ENCODE data around the gene DNTTIP2. TPM values are rescaled to one million over a fixed set of nuclear protein-coding genes. Genes with fewer than 3 reads are reported as not detected.
"Not testable (repeated sequence)": the region's sequence is repeated elsewhere in the genome, so short reads cannot be mapped to it uniquely, and the experiment has no call there.

The DNTTIP2 gene
- total RNA-seq, 1 donor = 40.2 TPM

DNA sequence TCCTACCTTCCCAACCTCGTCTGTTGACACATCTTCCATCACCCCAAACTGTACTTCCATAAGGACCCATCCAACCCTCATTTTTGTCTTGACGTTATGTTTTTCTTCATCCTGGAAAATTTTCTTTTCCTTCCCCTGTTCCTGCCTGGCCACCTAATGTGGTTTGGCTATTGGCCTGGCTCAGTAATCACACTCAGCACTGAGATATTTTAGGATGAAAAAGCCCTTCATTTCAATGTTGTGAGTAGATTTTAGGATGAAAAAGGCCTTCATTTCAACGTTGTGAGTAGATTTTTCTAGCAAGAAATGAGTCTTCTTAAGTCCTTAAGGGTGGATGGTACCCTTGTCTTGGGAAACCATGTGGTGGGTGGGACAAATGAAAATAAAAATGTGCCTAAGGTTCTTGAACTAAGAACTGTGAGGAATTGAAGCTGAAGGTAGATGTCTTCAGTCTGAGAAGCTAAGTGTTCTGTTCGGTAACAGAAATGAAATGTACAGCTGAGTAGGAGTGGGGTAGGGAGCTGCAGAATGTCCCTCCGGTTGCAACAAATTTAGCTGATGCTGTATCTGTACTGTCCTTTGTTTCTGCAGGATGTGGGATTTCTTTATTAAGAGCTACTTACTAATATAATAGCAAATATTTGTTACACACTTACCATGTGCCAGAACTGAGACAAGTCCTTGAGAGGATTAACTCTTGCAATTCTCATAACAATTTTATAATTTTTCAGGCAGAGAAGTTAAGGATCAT lies 36.1 kb downstream of the DNTTIP2 start:
- DNase-seq (ENCODE audit: low read depth) = peak; percentile 79
- TF ChIP-seq, protein P1, sequence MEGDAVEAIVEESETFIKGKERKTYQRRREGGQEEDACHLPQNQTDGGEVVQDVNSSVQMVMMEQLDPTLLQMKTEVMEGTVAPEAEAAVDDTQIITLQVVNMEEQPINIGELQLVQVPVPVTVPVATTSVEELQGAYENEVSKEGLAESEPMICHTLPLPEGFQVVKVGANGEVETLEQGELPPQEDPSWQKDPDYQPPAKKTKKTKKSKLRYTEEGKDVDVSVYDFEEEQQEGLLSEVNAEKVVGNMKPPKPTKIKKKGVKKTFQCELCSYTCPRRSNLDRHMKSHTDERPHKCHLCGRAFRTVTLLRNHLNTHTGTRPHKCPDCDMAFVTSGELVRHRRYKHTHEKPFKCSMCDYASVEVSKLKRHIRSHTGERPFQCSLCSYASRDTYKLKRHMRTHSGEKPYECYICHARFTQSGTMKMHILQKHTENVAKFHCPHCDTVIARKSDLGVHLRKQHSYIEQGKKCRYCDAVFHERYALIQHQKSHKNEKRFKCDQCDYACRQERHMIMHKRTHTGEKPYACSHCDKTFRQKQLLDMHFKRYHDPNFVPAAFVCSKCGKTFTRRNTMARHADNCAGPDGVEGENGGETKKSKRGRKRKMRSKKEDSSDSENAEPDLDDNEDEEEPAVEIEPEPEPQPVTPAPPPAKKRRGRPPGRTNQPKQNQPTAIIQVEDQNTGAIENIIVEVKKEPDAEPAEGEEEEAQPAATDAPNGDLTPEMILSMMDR (IDR thresholded peaks at IDR 0.05; ENCODE audit: insufficient read depth, low read length) = no peak

DNA sequence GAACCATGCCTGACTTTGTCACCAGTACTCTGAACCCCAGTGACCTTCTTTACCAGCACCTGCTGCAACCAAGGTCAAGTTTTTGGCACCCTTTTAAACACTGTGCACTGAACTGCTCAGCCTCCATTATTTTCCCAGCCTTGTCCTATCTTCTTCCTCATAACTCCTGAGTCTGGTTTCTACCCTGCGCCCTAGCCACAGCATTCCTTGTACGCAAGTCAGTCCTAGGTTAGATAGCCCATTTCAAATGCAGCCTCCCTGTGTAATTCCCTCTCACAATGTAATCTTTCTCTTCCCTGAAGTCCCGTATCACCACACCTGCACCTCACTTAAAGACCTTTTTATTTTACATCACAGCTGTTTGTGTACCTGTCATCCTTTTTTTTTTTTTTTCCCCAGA lies 37.2 kb downstream of the DNTTIP2 start:
- no peak for DNase-seq (ENCODE audit: low read depth)
- H3K4me3 ChIP-seq (ENCODE audit: low read depth, low read length) = no peak overlapping the region
- TF ChIP-seq, protein P1 (IDR thresholded peaks at IDR 0.05; ENCODE audit: insufficient read depth, low read length) = no peak

More for the DNA sequence above, 36.1 kb downstream of the DNTTIP2 start:
- no peak overlapping the region for H3K4me3 ChIP-seq (ENCODE audit: low read depth, low read length)

DNA sequence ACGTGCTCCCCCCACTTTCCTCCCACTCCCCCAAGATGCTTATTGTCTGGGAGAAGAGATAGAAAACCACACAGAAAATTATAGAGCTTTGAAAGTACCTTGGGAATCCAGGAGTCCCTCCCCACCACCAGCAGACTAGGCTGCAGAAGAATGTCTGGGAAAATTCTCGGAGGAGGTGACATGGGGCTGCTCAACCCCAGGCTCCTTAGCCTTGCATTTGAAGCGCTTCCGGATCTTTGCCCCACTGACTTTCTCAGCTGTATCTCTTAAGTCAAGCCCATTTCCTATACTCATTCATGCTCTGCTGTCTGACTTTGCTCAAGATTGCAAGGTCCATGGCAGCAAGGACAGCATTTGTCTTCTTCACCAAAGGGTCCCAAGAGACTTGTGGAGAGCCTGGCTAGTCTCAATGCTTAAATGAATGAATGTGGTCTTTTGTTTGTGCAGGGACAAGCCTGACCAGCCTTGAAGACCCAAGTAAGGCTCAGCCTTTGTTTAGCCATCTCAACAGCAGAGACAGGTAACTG lies 38.0 kb downstream of the DNTTIP2 start:
- DNase-seq (ENCODE audit: low read depth) = no peak
- no peak overlapping the region for H3K4me3 ChIP-seq (ENCODE audit: low read depth, low read length)
- TF ChIP-seq, protein P1 (IDR thresholded peaks at IDR 0.05; ENCODE audit: insufficient read depth, low read length) = no peak

DNA sequence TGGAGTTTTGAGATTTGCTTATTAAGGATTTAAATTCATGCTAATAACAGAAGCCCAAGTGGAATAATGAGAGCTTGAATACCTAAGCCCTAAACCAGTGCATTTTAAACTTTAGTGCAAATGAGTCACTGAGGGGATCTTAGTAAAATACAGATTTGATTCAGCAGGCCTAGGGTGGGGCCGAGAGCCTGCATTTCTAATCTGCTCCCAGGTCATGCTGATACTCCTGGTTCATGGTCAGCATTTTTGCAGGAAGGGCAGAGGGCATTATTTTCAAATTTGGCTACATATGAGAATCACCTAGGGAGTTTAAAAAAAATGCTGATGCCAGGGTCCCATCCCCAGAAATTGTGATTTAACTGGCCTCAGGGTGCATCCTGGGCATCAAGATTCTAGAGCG lies 39.3 kb downstream of the DNTTIP2 start:
- no peak for DNase-seq (ENCODE audit: low read depth)
- no peak overlapping the region for H3K4me3 ChIP-seq (ENCODE audit: low read depth, low read length)
- TF ChIP-seq, protein P1 (IDR thresholded peaks at IDR 0.05; ENCODE audit: insufficient read depth, low read length) = no peak

DNA sequence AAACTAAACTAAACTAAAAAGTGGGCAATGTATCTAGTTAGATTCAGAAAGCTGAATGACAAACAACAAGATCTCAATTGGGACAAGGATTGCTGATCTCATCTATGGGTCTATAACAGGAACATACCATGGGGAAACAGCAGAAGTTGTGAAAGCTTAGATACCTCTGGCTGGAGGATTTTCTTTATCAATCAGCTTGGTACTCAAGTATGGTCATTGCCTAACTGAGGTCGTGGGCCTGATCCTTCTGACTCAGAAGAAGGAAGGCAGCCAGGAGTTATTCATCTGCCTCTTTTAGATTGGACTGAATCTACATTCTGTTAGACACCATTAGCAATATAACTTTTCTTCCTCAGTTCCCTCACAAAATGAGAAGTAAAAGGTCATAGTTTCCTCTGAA lies 39.7 kb downstream of the DNTTIP2 start:
- peak; percentile 97 for DNase-seq (ENCODE audit: low read depth)
- H3K4me3 ChIP-seq (ENCODE audit: low read depth, low read length) = no peak overlapping the region

DNA sequence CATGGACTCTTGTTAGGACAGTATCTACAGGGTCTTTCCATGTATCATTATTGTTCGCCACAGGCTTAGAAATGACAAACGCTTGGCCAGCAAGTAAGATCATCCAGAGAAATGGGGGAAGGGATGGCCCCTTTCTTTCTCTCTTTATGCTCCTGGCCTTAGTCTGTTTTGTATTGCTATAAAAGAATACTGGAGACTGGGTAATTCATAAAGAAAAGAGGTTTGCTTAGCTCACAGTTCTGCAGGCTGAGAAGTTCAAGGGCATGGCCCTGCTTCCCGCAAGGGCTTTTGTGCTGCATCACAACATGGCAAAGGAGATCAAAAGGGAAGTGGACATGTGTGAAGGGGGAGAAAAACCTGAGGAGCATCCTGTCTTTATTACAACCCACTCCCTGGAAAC lies 41.0 kb downstream of the DNTTIP2 start:
- H3K4me3 ChIP-seq (ENCODE audit: low read depth, low read length) = no peak overlapping the region
- DNase-seq (ENCODE audit: low read depth) = no peak
- TF ChIP-seq, protein P1 (IDR thresholded peaks at IDR 0.05; ENCODE audit: insufficient read depth, low read length) = no peak

More for the DNA sequence above, 39.7 kb downstream of the DNTTIP2 start:
- TF ChIP-seq, protein P1 (IDR thresholded peaks at IDR 0.05; ENCODE audit: insufficient read depth, low read length) = no peak

DNA sequence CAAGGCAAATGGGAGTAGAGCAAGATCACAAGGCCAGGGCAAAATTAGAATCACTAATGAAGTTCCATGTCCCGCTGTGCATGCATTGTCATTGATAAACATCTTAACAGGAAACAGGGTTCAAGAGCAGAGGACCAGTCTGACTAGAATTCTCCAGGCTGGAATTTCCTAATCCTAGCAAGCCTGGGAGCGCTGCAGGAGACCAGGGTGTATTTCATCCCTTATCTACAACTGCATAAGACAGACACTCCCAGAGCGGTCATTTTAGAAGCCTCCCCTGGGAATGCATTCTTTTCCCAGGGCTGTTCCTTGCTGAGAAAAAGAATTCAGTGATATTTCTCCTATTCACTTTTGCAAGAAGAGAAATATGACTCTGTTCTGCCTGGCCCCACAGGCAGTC lies 45.7 kb downstream of the DNTTIP2 start:
- not testable (repeated sequence) for DNase-seq (ENCODE audit: low read depth); H3K4me3 ChIP-seq (ENCODE audit: low read depth, low read length)
